Sigmoid colon (tissue), 4 donors: ENCODE data around the gene ZCCHC17.

ENCODE experiments used
- CTCF ChIP-seq, 4 experiments: fragments of 450-650 bp in 3 of 4; fragments of 200-600 bp in 1 of 4; IDR thresholded peaks; one replicate each; pipeline ENCODE4 v1.5.1; 2016 to 2019; ENCODE audit warnings: antibody characterized with exemption in 4 of 4, mild to moderate bottlenecking in 3 of 4, moderate library complexity in 2 of 4
- POLR2AphosphoS5 ChIP-seq, 4 donors: sonication (generic); formaldehyde crosslinking; IDR thresholded peaks; one replicate each; pipeline ENCODE4 v1.6.1; 2017; ENCODE audit warnings: antibody characterized with exemption in 4 of 4

- TF ChIP-seq CTCF (IDR thresholded peaks at IDR 0.05) = no peak
- no peak for TF ChIP-seq POLR2AphosphoS5 (IDR thresholded peaks at IDR 0.05)
Measured at GRCh38 chr1:31326461-31326860, 29.6 kb downstream of the ZCCHC17 start.
